C4-2B (cell line): Measurements from ENCODE around the gene EPHA10.

Source experiments
- ZFX ChIP-seq: fragments of 450-650 bp; IDR thresholded peaks from 2 replicates; pipeline ENCODE4 v1.6.1; 2017
- TF ChIP-seq, protein P1 (sequence below): fragments of 450-650 bp; conservative IDR thresholded peaks from 2 replicates; pipeline ENCODE4 v1.5.1; 2017; ENCODE audit warnings: mild to moderate bottlenecking

DNA sequence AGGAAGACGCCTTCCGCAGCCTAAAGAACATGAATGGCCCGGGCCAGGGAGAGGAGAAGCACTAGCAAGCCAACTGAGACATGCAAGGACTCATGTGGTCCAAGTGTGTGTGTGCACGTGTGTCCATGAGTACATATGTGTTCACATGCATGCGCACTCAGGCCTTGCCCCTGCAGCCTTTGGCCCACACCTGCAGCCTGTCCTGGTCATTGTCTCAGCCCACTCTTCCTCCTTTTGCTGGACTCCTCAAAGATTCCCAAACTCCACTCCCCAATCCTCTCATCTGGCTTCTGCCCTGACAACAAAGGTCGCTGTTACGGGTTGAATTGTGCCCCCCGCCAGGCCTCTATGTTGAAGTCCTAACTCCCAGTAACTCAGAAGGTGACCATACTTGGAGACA is 50.7 kb downstream of the EPHA10 start:
- TF ChIP-seq, protein P1, sequence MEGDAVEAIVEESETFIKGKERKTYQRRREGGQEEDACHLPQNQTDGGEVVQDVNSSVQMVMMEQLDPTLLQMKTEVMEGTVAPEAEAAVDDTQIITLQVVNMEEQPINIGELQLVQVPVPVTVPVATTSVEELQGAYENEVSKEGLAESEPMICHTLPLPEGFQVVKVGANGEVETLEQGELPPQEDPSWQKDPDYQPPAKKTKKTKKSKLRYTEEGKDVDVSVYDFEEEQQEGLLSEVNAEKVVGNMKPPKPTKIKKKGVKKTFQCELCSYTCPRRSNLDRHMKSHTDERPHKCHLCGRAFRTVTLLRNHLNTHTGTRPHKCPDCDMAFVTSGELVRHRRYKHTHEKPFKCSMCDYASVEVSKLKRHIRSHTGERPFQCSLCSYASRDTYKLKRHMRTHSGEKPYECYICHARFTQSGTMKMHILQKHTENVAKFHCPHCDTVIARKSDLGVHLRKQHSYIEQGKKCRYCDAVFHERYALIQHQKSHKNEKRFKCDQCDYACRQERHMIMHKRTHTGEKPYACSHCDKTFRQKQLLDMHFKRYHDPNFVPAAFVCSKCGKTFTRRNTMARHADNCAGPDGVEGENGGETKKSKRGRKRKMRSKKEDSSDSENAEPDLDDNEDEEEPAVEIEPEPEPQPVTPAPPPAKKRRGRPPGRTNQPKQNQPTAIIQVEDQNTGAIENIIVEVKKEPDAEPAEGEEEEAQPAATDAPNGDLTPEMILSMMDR = no peak
- no peak for TF ChIP-seq ZFX
